Calu3 (cell line): Measurements from ENCODE around the gene PRMT5. TPM values are rescaled to one million over a fixed set of nuclear protein-coding genes. Genes with fewer than 3 reads are reported as not detected.
"Not testable (repeated sequence)": the region's sequence is repeated elsewhere in the genome, so short reads cannot be mapped to it uniquely, and the experiment has no call there.

Experiments
- BruUV-seq: library from RNA; stranded (reverse); fragments of 400-500 nt; replicated peaks from 2 replicates; lab custom pipeline; 2021; lab: Mats Ljungman, UMichigan
- CTCF ChIA-PET: fragments of 300-600 bp; sonication (Branson Sonifier 250); formaldehyde crosslinking; loops from one replicate; lab custom pipeline; 2022; ENCODE audit warnings: antibody characterized with exemption; lab: Charles Lee
- DNase-seq: peaks from one replicate; pipeline ENCODE4 v3.0.0; 2022
- H3K27ac Mint-ChIP-seq: one replicate; pipeline ENCODE4 v1.8.0; 2022; ENCODE audit warnings: mixed read lengths; ENCODE audit not compliant: unreplicated experiment
- H3K27me3 Mint-ChIP-seq: one replicate; pipeline ENCODE4 v1.8.0; 2022; ENCODE audit warnings: mixed read lengths; ENCODE audit not compliant: unreplicated experiment
- H3K36me3 Mint-ChIP-seq: one replicate; pipeline ENCODE4 v1.8.0; 2022; ENCODE audit warnings: mild to moderate bottlenecking, moderate library complexity, mixed read lengths; ENCODE audit not compliant: insufficient read depth, unreplicated experiment
- H3K4me1 Mint-ChIP-seq: one replicate; pipeline ENCODE4 v1.8.0; 2022; ENCODE audit warnings: mild to moderate bottlenecking, low read depth, mixed read lengths; ENCODE audit not compliant: unreplicated experiment
- H3K4me3 Mint-ChIP-seq: one replicate; pipeline ENCODE4 v1.8.0; 2022; ENCODE audit warnings: mild to moderate bottlenecking, low read depth, moderate library complexity, mixed read lengths; ENCODE audit not compliant: unreplicated experiment
- H3K9me3 Mint-ChIP-seq: one replicate; pipeline ENCODE4 v1.8.0; 2022; ENCODE audit warnings: low read depth, mixed read lengths; ENCODE audit not compliant: unreplicated experiment
- CTCF ChIP-seq: fragments of 200-600 bp; IDR thresholded peaks from one replicate; pipeline ENCODE4 v1.8.0; 2022; ENCODE audit warnings: antibody characterized with exemption; ENCODE audit not compliant: unreplicated experiment
- intact Hi-C: fragments of 100-400 bp; cut with micrococcal nuclease; formaldehyde crosslinking; loops from one replicate; pipeline ENCODE4 v1.10.0; 2022; ENCODE audit not compliant: unreplicated experiment
- total RNA-seq: library from RNA; stranded (reverse); gene quantifications from 2 replicates; pipeline ENCODE4 v1.2.3, GENCODE V29; 2022

Gene PRMT5
- total RNA-seq, 1 experiment from 2014 or later, result 101 TPM

- DNase-seq, result peak; percentile 96
- no peaks in the 10 kb centered on the region for H3K27me3 Mint-ChIP-seq
- no peak for TF ChIP-seq CTCF
- intact Hi-C loops, result no loop called here
- peaks cover 22% of the 10 kb centered on the region for H3K4me1 Mint-ChIP-seq
- peak within 1 kb of the TSS; percentile 100 for H3K27ac Mint-ChIP-seq
- H3K36me3 Mint-ChIP-seq, result peaks cover 63% of the 10 kb centered on the region
- BruUV-seq, result no TSS peak
- CTCF ChIA-PET, result interaction anchor here (0.6 to 1.4 kb wide), 4 partner anchors 9 to 99 kb away, joined by 3 to 4 read pairs (median 3); partner anchors contain the start of genes AJUBA and PRMT5
- no peaks in the 10 kb centered on the region for H3K9me3 Mint-ChIP-seq
- peak within 1 kb of the TSS; percentile 88 for H3K4me3 Mint-ChIP-seq
These were observed 10.2 kb downstream of the PRMT5 start, which contains the start of gene RBM23 for GRCh38 chr14:22918804-22919600. RBM23 (minus strand) TSS chr14:22919149.

GRCh38 chr14:22915886-22916521 is 13.2 kb downstream of the PRMT5 start:
- peaks cover 10% of the 10 kb centered on the region for H3K4me1 Mint-ChIP-seq
- no peak for DNase-seq
- H3K4me3 Mint-ChIP-seq, result no peak overlapping the region
- TF ChIP-seq CTCF, result no peak
- intact Hi-C loops, result no loop called here
- no TSS peak for BruUV-seq
- no peaks in the 10 kb centered on the region for H3K9me3 Mint-ChIP-seq
- peaks cover 69% of the 10 kb centered on the region for H3K36me3 Mint-ChIP-seq
- no peaks in the 10 kb centered on the region for H3K27me3 Mint-ChIP-seq
- CTCF ChIA-PET, result interaction anchor here (0.6 kb wide), 1 partner anchor 23 kb away, joined by 4 read pairs; no protein-coding TSS in a partner anchor
- H3K27ac Mint-ChIP-seq, result no peak overlapping the region

GRCh38 chr14:22914836-22915235 is 14.3 kb downstream of the PRMT5 start:
- H3K4me1 Mint-ChIP-seq, CTCF ChIA-PET: not testable (repeated sequence)

GRCh38 chr14:22910916-22911315 is 18.3 kb downstream of the PRMT5 start:
- Mint-ChIP-seq H3K27me3 (no peaks in the 10 kb centered on the region), H3K36me3 (peaks cover 70% of the 10 kb centered on the region), H3K9me3 (no peaks in the 10 kb centered on the region), H3K4me1 (no peaks in the 10 kb centered on the region), H3K27ac (no peak overlapping the region), H3K4me3 (no peak overlapping the region)
- DNase-seq, result no peak
- no peak for TF ChIP-seq CTCF
- CTCF ChIA-PET, result no interaction called here
- intact Hi-C loops, result no loop called here
- no TSS peak for BruUV-seq

More at GRCh38 chr14:22914836-22915235, 14.3 kb downstream of the PRMT5 start:
- H3K27ac Mint-ChIP-seq, H3K27me3 Mint-ChIP-seq, intact Hi-C loops, H3K4me3 Mint-ChIP-seq, DNase-seq, BruUV-seq, H3K9me3 Mint-ChIP-seq: not testable (repeated sequence)
- H3K36me3 Mint-ChIP-seq, result peaks cover 74% of the 10 kb centered on the region
